Activated naive CD8-positive, alpha-beta T cell (primary cell): ENCODE data around the gene ZSWIM8.
A peak's percentile ranks its signal among the peaks of the same experiment; 100 is the strongest.

Source experiments
- H3K27ac Mint-ChIP-seq: one replicate; pipeline ENCODE4 v1.8.0; 2021; ENCODE audit warnings: mixed read lengths
- H3K27me3 Mint-ChIP-seq: one replicate; pipeline ENCODE4 v1.8.0; 2021; ENCODE audit warnings: mixed read lengths
- H3K36me3 Mint-ChIP-seq: one replicate; pipeline ENCODE4 v1.8.0; 2021; ENCODE audit warnings: mixed read lengths
- H3K4me1 Mint-ChIP-seq: one replicate; pipeline ENCODE4 v1.8.0; 2021; ENCODE audit warnings: low read depth, mixed read lengths
- H3K4me3 Mint-ChIP-seq: one replicate; pipeline ENCODE4 v1.8.0; 2021; ENCODE audit warnings: mild to moderate bottlenecking, mixed read lengths
- H3K9me3 Mint-ChIP-seq: one replicate; pipeline ENCODE4 v1.8.0; 2021; ENCODE audit warnings: low read depth, mixed read lengths

Gene ZSWIM8

DNA sequence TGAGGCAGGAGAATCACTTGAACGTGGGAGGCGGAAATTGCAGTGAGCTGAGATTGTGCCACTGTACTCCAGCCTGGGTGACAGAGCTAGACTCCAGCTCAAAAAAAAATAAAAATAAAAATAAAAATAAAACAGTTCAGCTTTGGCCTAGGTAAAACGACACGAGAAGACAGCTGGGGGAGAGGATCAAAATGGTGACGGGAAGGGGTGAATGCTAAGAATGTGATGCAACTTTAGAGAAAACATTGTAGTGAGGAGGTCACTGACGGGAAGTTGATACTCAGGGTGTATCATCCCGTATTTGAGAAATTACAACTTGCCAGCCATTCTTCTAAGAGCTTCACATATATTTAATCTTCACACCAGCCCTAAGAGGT lies 24.9 kb downstream of the ZSWIM8 start:
- H3K27me3 Mint-ChIP-seq, result no peaks in the 10 kb centered on the region
- peak overlapping the region; percentile 94 for H3K4me3 Mint-ChIP-seq
- peaks cover 9% of the 10 kb centered on the region for H3K36me3 Mint-ChIP-seq
- H3K9me3 Mint-ChIP-seq, result no peaks in the 10 kb centered on the region
- H3K27ac Mint-ChIP-seq, result peak overlapping the region; percentile 97
- peaks cover 45% of the 10 kb centered on the region for H3K4me1 Mint-ChIP-seq

DNA sequence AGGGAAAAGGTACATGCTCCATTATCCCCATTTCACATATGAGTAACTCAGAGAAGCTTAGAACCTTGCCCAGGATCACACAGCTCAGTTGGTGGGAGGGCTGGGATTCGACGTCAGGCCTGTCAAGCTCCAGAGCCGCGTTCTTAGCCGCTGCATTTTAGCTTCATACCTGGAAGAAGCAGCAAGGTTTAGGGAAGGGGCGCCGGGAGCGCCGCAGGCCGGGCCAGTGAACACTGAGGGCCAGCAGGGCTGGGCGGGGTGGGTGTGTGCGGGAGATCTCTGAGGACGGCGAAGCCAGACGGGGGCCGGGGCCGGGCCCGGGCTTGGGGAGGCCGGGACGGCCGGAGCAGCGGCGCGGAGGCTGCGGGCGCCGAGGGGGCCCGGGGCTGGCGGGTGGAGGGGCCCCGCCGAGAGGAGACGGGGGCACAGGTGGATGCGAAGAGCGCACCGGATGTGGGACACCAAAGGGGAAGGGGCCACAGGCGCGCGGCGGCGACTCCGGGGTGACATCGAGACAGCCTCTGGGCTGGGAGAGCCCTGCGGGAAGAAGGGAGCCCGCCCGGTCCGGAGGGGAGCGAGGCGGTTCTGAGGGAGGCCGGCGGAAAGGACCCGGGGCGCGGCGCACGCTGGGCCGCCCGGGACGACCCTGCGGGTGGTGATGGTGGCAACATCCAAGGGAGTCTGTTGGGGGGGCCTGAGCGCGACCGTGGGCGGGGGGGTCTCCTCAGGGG lies 25.5 kb downstream of the ZSWIM8 start:
- Mint-ChIP-seq H3K27me3 (no peaks in the 10 kb centered on the region), H3K9me3 (no peaks in the 10 kb centered on the region), H3K36me3 (peaks cover 6% of the 10 kb centered on the region), H3K27ac (peak overlapping the region; percentile 97), H3K4me1 (peaks cover 39% of the 10 kb centered on the region), H3K4me3 (peak overlapping the region; percentile 94)

DNA sequence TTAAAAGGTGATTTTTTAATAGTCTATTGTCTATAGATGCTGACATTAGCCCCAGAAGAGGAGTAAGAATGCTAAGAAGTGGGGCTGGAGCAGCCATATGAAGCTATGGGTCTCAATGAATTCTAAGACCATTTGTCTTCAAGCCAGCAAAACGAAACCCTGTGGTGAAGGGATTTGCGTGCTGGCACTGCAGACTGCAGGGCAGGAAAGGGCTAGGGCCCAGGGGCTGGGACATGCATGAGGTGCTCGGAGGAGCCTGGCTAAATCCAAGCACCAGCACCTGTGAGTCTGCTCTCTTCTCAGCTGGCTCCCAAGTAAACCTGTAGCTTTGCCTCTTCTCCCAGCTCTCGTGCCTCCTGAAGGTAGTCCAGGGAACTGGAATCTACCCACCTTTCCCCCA lies 27.3 kb downstream of the ZSWIM8 start:
- peak overlapping the region; percentile 70 for H3K27ac Mint-ChIP-seq

DNA sequence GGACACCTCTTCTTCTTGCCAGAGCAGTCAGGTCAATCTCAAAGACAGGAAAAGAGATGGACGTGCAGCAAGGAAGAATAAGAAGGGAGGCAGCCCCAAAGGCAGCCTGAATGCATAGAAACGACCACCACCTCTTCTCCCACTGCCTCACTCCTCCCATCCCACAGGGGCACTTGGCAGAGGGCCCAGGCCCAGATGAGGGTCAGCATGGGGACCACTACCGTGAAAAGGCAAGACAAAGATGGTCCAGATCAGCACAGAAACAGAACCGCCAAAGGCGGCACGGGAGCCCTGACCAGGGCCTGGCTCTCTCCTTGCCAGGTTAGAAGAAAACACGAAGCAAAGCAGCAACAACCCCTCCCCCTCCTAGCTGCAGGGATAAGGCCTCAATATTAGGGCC lies 27.9 kb downstream of the ZSWIM8 start:
- Mint-ChIP-seq H3K4me3 (no peak overlapping the region), H3K27ac (no peak overlapping the region), H3K4me1 (peaks cover 20% of the 10 kb centered on the region), H3K9me3 (no peaks in the 10 kb centered on the region), H3K27me3 (no peaks in the 10 kb centered on the region), H3K36me3 (no peaks in the 10 kb centered on the region)

More for the DNA sequence above, 27.3 kb downstream of the ZSWIM8 start:
- Mint-ChIP-seq H3K4me3 (peak overlapping the region; percentile 60), H3K27me3 (no peaks in the 10 kb centered on the region), H3K4me1 (peaks cover 22% of the 10 kb centered on the region), H3K9me3 (no peaks in the 10 kb centered on the region), H3K36me3 (no peaks in the 10 kb centered on the region)

DNA sequence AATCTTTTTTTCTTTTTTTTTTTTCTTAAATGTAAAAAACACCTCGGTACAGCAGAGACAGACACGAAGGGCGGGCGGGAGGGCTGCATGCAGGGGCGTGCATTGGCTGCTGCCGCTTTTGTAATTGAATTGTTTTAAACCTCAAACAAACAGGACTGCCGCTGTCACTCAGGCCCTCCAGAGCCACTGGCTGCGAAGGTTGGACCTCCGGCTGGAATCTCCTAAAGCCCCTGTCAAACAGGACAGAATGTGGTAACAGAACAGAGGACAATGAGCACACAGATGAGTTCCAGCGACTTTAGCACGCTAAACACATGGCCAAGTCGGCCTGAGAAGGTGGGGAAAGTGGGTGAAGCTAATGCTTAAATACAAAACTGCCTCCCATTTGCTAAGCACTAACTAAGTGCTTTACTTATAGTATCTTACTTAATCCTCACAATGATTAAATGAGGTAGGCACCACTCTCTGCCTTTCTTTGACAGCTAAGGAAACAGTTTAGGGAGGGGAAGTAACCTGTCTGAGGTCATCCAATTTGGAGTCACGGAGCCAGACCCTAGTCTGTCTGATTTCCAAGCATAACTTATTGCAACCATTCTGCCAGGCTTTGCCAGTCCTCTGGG lies 29.0 kb downstream of the ZSWIM8 start:
- no peaks in the 10 kb centered on the region for H3K9me3 Mint-ChIP-seq
- H3K4me1 Mint-ChIP-seq, result peaks cover 12% of the 10 kb centered on the region
- no peak overlapping the region for H3K4me3 Mint-ChIP-seq
- no peaks in the 10 kb centered on the region for H3K36me3 Mint-ChIP-seq
- no peak overlapping the region for H3K27ac Mint-ChIP-seq
- no peaks in the 10 kb centered on the region for H3K27me3 Mint-ChIP-seq

DNA sequence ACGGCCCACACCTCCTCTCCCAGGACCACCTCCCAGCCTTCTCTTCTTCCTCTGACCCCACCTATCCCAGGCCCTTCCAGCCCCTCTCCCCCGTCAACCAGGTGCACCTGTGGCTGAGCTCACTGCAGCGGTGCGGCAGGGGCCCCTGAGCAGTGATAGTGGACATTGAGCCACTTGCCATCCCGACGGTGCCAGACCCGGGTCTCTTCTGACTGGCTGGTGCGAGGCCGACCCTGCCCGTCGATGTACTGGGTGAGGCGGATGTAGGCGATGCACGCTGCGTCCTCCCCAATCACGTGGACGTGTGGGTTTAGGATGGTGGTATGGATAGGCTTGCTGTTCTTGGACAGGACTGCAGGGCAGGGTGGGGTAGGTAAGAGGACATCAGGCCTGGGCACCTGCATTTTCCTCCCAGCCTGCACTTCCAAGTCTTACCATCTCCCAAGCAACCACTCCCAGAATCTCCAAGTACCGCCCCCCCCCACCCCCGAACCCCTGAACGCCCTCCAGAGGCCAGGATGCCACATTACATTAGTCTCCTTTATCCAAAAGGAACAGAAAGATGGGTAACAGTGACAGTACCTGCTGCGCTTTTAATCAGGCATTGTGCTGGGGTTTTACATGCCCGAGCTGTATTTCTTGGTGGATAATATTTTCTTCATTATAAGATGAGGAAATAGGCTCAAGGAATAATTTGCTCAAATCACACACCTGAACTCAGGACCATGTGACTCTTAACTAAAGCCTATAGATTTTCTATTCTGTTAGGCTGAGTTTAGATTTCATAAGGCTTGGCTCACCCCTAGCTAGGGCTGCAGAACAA lies 29.7 kb downstream of the ZSWIM8 start:
- no peak overlapping the region for H3K27ac Mint-ChIP-seq
- H3K4me3 Mint-ChIP-seq, result no peak overlapping the region
- H3K36me3 Mint-ChIP-seq, result no peaks in the 10 kb centered on the region
- H3K27me3 Mint-ChIP-seq, result no peaks in the 10 kb centered on the region
- peaks cover 5% of the 10 kb centered on the region for H3K4me1 Mint-ChIP-seq
- no peaks in the 10 kb centered on the region for H3K9me3 Mint-ChIP-seq

DNA sequence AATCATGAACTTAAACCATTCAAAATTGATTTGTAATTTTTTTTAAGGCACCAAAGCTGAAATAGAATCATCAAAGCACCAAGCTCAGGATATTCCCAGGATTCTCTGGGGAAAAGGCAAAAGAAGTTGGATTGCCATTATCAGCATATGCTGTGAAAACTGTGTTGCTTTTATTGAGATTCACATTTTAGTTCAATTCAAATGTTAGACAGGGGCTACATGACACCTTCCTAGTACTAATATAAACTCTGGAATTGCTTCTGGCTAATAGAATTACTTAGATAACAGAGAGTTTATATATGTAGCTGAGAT lies 30.3 kb downstream of the ZSWIM8 start:
- H3K9me3 Mint-ChIP-seq, result no peaks in the 10 kb centered on the region
- no peaks in the 10 kb centered on the region for H3K36me3 Mint-ChIP-seq
- no peaks in the 10 kb centered on the region for H3K27me3 Mint-ChIP-seq
- H3K4me3 Mint-ChIP-seq, result no peak overlapping the region
- H3K4me1 Mint-ChIP-seq, result peaks cover under 1% of the 10 kb centered on the region
- no peak overlapping the region for H3K27ac Mint-ChIP-seq

DNA sequence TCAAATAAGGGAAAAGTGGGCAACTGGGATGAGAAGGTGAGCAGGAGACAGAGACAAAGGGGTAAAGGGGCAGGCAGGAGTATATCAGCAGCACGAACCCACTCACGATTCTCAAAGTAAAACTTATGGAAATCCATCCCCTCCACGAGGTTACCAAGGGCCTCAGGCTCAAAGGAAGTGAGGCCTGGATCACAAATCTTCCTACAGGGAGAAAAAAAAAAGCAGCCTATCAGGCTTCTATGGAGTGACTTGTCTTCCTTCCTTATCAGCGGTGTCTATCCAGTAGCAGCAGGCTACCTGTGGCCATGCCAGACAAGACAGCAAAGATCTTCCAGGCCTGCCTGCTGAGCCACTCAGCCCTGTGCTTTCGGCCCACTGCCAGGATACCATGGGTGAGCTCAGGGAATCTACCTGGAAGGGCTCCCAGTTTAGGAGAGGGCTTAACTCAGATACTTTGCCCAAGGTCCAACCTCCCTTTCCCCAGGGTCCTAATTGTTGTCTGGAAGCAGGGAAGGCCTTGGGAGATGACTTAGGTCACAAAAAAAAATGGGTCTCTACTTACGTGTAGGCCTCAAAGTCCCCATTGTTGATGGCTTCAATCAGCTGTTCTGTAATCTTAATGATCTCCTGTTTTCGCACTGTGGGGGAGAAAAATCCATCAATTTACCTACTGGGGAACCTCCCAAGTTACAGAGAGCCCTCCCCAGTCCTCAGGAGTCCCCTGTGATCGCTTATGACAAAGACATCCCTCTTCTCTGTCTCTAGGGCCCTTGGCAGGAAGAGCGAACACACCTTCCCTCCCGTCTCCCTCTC lies 31.7 kb downstream of the ZSWIM8 start:
- Mint-ChIP-seq H3K27ac (peak overlapping the region; percentile 54), H3K4me1 (no peaks in the 10 kb centered on the region), H3K4me3 (no peak overlapping the region), H3K9me3 (no peaks in the 10 kb centered on the region), H3K36me3 (no peaks in the 10 kb centered on the region), H3K27me3 (no peaks in the 10 kb centered on the region)

DNA sequence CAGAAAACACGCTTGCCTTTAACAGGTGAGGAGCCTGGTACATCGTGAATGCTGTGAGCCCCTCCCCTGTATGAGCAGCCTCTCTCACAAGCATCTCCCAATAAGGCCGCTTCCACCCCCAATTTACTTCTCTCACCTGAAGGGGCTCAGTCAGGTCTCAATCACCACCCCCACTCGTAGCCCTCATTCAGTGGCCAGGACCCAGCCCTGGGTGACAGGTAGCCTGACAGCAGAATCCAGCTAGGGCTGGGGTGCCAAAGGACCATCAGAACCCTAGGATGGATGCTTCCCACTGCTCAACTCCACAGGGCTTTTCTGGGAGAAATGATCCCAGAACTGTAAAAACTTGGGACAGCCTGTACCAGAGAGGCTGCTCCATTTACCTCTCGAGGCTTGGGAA lies 32.4 kb downstream of the ZSWIM8 start:
- Mint-ChIP-seq H3K4me3 (no peak overlapping the region), H3K9me3 (no peaks in the 10 kb centered on the region), H3K27me3 (no peaks in the 10 kb centered on the region), H3K36me3 (no peaks in the 10 kb centered on the region), H3K4me1 (no peaks in the 10 kb centered on the region), H3K27ac (peak overlapping the region; percentile 54)

DNA sequence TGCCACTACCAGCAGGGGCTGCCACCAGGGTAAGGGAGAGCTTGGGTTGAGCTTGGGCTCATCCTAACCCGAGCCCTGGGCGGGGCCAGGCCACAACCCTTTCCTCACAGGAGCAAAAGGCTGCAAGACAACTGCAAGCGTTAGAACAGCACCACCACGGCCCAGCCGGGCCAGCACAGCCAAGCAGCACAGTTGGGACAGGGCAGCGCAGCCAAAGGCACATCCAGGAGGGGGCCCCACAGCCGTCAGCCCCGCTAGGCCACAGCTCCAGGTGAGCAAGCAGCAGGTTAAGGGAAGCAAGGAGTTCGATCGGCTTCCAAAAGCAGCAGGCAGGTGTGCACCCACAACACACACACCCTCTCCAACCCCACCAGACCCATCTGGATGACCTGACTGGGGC lies 33.0 kb downstream of the ZSWIM8 start:
- no peak overlapping the region for H3K27ac Mint-ChIP-seq
- H3K9me3 Mint-ChIP-seq, result no peaks in the 10 kb centered on the region
- no peaks in the 10 kb centered on the region for H3K36me3 Mint-ChIP-seq

DNA sequence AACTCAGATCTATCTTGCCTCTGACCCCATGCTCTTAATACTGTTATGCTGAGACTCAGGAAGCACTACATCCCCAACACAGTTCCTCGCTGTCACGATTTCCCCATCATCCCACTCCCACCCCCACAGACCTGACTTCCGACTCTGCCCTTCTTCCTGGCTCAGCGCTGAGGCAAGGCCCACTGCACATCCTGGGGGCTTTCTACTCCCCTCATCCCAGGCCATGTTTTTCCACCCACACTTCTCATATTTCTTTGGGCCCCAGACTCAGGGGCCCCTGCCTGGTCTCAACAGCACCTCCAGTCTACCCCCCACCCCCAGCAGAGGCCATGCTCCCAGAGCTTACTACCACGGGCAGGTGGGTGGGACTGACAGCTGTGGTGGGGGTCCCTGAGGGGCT lies 33.7 kb downstream of the ZSWIM8 start:
- no peaks in the 10 kb centered on the region for H3K4me1 Mint-ChIP-seq
- no peak overlapping the region for H3K4me3 Mint-ChIP-seq
- no peaks in the 10 kb centered on the region for H3K36me3 Mint-ChIP-seq
- H3K9me3 Mint-ChIP-seq, result no peaks in the 10 kb centered on the region
- no peaks in the 10 kb centered on the region for H3K27me3 Mint-ChIP-seq
- no peak overlapping the region for H3K27ac Mint-ChIP-seq

More for the DNA sequence above, 33.0 kb downstream of the ZSWIM8 start:
- H3K4me3 Mint-ChIP-seq, result no peak overlapping the region
- H3K4me1 Mint-ChIP-seq, result no peaks in the 10 kb centered on the region
- no peaks in the 10 kb centered on the region for H3K27me3 Mint-ChIP-seq

DNA sequence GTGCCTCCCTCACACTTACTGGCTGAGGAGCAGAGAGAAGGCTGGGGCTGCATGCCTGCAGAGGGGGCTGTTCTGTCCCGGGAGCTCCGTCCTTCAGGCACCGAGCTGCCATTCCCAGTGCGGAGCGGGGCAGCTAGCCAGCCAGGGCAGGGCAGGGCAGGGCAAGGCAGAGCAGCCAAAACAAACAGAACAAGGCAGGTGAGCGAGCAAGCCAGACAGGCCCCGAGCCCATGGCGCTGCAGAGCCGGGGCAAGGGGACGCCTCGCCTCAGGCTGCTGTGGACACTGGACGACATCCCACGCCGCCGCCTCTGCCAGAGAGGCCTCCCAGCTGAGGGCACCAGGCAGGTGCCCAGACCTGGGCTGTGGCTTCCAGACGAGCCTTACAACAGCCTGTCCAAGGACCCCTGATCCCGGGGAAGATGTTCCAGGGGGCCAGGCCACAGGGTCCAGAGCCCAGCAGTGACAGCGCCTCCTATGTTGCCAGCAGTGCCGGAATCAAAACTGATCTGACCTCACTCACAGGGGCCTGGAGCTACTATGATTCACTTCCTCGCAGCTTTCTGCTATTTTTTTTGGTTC lies 34.2 kb downstream of the ZSWIM8 start:
- H3K4me1 Mint-ChIP-seq, result no peaks in the 10 kb centered on the region
- H3K4me3 Mint-ChIP-seq, result no peak overlapping the region
- no peaks in the 10 kb centered on the region for H3K27me3 Mint-ChIP-seq
- no peaks in the 10 kb centered on the region for H3K9me3 Mint-ChIP-seq
- H3K36me3 Mint-ChIP-seq, result no peaks in the 10 kb centered on the region
- H3K27ac Mint-ChIP-seq, result no peak overlapping the region

DNA sequence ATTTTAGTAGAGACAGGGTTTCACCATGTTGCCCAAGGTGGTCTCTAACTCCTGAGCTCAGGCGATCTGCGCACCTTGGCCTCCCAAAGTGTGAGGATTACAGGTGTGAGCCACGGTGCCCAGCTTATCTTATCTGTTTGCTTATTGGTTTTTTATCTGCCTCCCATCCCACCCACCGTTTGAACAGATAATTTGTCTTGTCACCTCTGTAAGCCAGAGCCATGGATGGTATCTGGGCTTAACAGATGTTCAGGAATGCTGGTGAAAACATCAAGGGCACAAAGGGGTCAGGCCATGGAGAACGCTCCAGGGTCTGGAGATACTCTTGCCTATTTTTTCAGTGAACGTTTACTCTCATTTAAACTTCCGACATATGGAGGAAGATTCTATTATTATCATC lies 38.0 kb downstream of the ZSWIM8 start:
- Mint-ChIP-seq H3K36me3 (no peaks in the 10 kb centered on the region), H3K27me3 (no peaks in the 10 kb centered on the region), H3K9me3 (no peaks in the 10 kb centered on the region), H3K4me1 (no peaks in the 10 kb centered on the region), H3K4me3 (no peak overlapping the region), H3K27ac (no peak overlapping the region)

DNA sequence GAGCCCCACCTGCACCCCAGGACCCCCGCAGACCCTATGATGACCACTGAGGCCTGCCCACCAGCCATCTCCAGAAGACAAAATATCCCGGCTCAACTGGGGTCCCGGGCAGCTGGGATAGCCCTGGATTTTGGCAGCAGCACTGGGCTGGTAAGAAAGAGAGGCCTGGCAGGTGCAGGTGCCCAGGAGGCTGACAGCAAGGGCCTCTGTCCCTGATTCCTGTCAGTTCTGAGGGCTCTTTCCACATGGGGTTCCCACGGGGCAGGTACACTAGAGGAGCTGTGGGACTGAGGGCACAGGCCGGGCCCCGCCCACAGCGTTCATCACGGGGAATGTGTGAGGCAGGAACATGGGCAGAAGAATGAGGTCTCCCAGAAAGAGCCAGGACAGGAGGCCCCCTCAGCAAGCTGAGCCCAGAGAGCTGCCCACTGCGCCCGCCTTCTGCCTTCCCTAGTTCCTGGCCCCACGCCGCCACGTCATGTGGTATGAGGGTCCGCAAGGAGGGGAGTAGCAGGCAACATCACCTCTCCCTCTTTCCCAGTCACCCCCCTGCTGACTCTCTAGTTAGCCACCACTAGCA lies 38.8 kb downstream of the ZSWIM8 start:
- Mint-ChIP-seq H3K4me1 (no peaks in the 10 kb centered on the region), H3K9me3 (no peaks in the 10 kb centered on the region), H3K27ac (no peak overlapping the region), H3K27me3 (no peaks in the 10 kb centered on the region), H3K36me3 (no peaks in the 10 kb centered on the region), H3K4me3 (no peak overlapping the region)
